ENCODE data around the gene DNAH8.

DNAH8 gene

GRCh38 chr6:38702558-38703397, 12.3 kb upstream of the DNAH8 start, which contains the start of gene GLO1:
Gene GLO1, minus strand, starts transcription at chr6:38703145. Its CDS starts 91 bp downstream, at chr6:38703054.
- peak; percentile 98 for DNase-seq

- DNase-seq, result no peak
Observed at GRCh38 chr6:38703949-38704590, 11.0 kb upstream of the DNAH8 start.

- no peak for DNase-seq
Observed at GRCh38 chr6:38705924-38706323, 9.2 kb upstream of the DNAH8 start.

DNA sequence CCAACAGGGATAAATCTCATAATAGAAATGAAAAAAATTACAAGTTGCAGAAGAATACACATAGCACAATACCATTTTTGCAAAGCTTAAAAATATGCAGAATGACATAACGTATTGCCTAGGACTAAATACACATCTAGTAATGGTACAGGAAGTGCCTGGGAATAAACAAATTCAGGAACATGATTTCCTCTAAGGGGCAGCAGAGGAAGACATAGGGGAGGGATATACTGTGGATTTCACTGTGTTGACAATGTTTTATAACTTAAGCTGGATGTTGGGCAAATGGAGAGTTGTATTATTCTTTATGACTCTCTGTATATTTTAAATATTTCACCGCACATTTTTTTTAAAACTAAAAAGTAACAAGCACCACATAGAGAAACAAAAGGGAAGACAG, 6.6 kb upstream of the DNAH8 start:
- no peak for DNase-seq

DNA sequence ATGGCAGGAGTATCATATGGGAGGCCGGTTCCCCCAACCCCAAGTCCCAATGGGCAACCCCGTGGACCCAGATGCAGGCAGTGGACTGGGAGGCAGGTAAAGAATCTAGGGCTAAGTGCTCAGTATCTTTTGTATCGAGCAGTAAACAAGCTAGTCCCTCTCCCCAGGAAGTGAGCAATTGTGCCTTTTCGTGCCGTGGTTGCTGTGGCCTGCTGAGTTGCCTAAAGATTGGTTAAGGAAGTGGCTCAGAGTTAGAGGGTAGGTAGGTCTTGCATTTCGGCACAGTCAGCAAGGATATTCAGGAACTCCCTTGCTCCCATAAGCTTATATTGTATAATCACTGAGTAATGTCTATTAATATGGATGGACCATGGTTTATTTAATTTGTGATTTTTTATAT, 1.3 kb upstream of the DNAH8 start:
- no peak for DNase-seq

- DNase-seq, result no peak
Observed at GRCh38 chr6:38714239-38715015, 684 bp upstream of the DNAH8 start.

DNA sequence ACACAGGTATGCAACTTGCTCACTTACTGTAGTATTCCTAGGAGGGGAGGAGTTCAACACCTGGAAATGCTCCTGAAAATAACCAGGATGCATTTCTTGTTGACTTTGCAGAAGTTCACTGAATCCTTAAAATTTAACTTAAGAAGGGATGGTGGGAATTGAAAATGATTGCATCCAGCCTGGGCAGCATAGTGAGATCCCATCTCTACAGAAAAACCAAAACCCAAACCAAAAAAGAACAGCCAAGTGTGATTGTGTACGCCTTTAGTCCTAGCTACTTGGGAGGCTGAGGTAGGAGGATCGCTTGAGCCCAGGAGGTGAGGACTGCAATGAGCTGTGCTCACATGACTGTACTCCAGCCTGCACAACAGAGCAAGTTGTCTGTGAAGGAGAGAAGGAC, 1.7 kb downstream of the DNAH8 start:
- no peak for DNase-seq

DNA sequence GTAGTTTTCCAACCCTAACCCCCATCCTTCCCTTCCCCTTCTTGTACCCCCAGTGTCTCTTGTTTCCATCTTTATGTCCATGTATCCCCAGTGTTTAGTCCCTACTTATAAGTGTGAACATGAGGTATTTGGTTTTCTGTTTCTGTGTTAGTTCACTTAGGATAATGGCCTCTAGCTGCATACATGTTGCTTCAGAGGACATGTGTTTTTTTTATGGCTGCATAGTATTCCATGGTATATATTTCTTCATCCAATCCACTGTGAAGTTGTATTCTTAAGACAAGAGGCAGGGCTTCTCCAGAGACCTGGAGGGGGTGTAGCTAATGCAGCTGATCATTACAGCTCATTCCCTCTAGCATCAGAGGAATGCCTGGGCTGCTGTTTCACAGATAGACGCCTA, 4.2 kb downstream of the DNAH8 start:
- DNase-seq, result no peak

DNA sequence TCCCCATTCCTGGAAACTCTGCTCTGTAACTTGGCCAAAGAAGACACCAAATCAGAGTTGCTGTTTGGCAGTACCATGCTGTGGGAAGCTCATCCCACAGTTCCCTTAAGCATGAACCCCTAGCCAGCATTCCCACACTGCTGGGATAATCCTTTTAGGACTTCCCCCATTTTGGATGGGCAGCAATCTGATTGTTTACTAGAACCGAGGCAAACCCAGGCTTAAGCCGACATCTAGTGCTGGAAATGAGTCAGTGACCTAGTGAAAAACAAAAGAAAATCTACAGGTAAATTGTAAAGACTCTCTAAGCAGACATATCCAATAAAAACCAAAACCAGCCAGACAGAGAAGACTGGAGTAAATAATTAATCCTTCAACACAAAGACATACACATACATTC, 5.2 kb downstream of the DNAH8 start:
- DNase-seq, result no peak

- DNase-seq, result no peak
Observed at GRCh38 chr6:38722038-38722437, 6.9 kb downstream of the DNAH8 start.

- no peak for DNase-seq
Observed at GRCh38 chr6:38722727-38723334, 7.7 kb downstream of the DNAH8 start.

DNA sequence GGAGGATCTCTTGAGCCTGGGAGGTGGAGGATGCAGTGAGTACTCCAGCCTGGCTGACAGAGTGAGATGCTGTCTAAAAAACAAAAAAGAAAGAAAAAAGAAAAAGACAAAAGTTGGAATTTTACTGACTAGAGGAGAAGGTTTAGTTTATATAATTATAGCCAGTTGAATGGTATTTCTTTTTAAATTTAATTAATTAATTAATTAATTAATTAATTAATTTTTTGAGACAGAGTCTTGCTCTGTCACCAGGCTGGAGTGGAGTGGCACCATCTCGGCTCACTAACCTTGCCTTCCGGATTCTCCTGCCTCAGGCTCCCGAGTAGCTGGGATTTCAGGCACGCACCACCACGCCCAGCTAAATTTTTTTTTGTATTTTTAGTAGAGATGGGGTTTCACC, 8.7 kb downstream of the DNAH8 start:
- DNase-seq, result no peak

GRCh38 chr6:38724343-38724742, 9.2 kb downstream of the DNAH8 start:
- DNase-seq, result no peak

- DNase-seq, result no peak
Observed at GRCh38 chr6:38725414-38726183, 10.5 kb downstream of the DNAH8 start.

GRCh38 chr6:38728203-38728602, 13.1 kb downstream of the DNAH8 start:
- DNase-seq, result no peak

GRCh38 chr6:38730140-38730862, 15.2 kb downstream of the DNAH8 start:
- no peak for DNase-seq

GRCh38 chr6:38736951-38737350, 21.8 kb downstream of the DNAH8 start:
- DNase-seq, result no peak

- DNase-seq, result no peak
Observed at GRCh38 chr6:38738261-38738660, 23.1 kb downstream of the DNAH8 start.

GRCh38 chr6:38739532-38739931, 24.4 kb downstream of the DNAH8 start:
- no peak for DNase-seq

- DNase-seq, result no peak
Observed at GRCh38 chr6:38749473-38749872, 34.4 kb downstream of the DNAH8 start.

- DNase-seq, result no peak
Observed at GRCh38 chr6:38750968-38751615, 36.0 kb downstream of the DNAH8 start.
